ENCODE measurements around the gene DACT3. TPM values are rescaled to one million over a fixed set of nuclear protein-coding genes. Genes with fewer than 3 reads are reported as not detected.

Gene DACT3
- total and polyA plus RNA-seq, 2 of the 13 experiments (the other 11 are each of a cell fraction or from before 2014, with no cell fraction given) = 0.04 TPM; not detected in 1

- TF ChIP-seq ZNF281 (CRISPR knock-in tag; IDR thresholded peaks at IDR 0.05; ENCODE audit: borderline replicate concordance) (peak; percentile 47; the same call in 1 of the 2 replicates), ZNF841 (CRISPR knock-in tag; IDR thresholded peaks at IDR 0.05; ENCODE audit: borderline replicate concordance) (no peak), NRL (CRISPR knock-in tag; IDR thresholded peaks at IDR 0.05; ENCODE audit: borderline replicate concordance) (peak; percentile 55; the same call in 1 of the 2 replicates), TCF12 (IDR thresholded peaks at IDR 0.05) (no peak), TCF12 (CRISPR knock-in tag; IDR thresholded peaks at IDR 0.05) (no peak), IRX3 (CRISPR knock-in tag; IDR thresholded peaks at IDR 0.05; ENCODE audit: borderline replicate concordance, low read depth) (no peak), TMF1 (CRISPR knock-in tag; IDR thresholded peaks at IDR 0.05; ENCODE audit: low read depth) (no peak), TRIM24 (CRISPR knock-in tag; IDR thresholded peaks at IDR 0.05) (no peak), HNRNPL (IDR thresholded peaks at IDR 0.05; ENCODE audit: low read depth, low read length) (no peak), ARID3A (IDR thresholded peaks at IDR 0.05; ENCODE audit: low read depth, low read length) (no peak), PCBP1 (IDR thresholded peaks at IDR 0.05; ENCODE audit: borderline replicate concordance, low read depth, low read length) (peak; percentile 99), CBX1 (IDR thresholded peaks at IDR 0.05; ENCODE audit: low read depth) (no peak), MLXIP (CRISPR knock-in tag; IDR thresholded peaks at IDR 0.05; ENCODE audit: borderline replicate concordance) (no peak), NR2C2 (CRISPR knock-in tag; IDR thresholded peaks at IDR 0.05; ENCODE audit: borderline replicate concordance) (peak; percentile 60; the same call in 1 of the 2 replicates), ELF3 (CRISPR knock-in tag; IDR thresholded peaks at IDR 0.05) (peak; percentile 67), IKZF5 (CRISPR knock-in tag; IDR thresholded peaks at IDR 0.05) (peak; percentile 92), ZNF883 (CRISPR knock-in tag; IDR thresholded peaks at IDR 0.05; ENCODE audit: not compliant biosample characterization) (no peak)
Measured at GRCh38 chr19:46600384-46601317, 60.3 kb downstream of the DACT3 start (continued).

All from HepG2 (cell line).